WTC11 (cell line): Measurements from ENCODE around the gene RCOR3.

Experiments
- ATF2 ChIP-seq: sonication (generic); formaldehyde crosslinking; IDR thresholded peaks from 2 replicates; pipeline ENCODE4 v1.8.1; 2022; ENCODE audit warnings: low read depth, missing genetic modification reagents, borderline replicate concordance
- CTCF ChIP-seq: fragments of 200-600 bp; IDR thresholded peaks from 2 replicates; pipeline ENCODE4 v1.8.0; 2022; ENCODE audit warnings: antibody characterized with exemption
- GABPB1 ChIP-seq: sonication (generic); formaldehyde crosslinking; IDR thresholded peaks from 2 replicates; pipeline ENCODE4 v1.8.1; 2023; ENCODE audit warnings: mild to moderate bottlenecking, missing genetic modification reagents
- IRF1 ChIP-seq: sonication (generic); formaldehyde crosslinking; IDR thresholded peaks from 2 replicates; pipeline ENCODE4 v1.8.0; 2023; ENCODE audit warnings: missing genetic modification reagents
- MAX ChIP-seq: sonication (generic); formaldehyde crosslinking; IDR thresholded peaks from 2 replicates; pipeline ENCODE4 v1.8.0; 2022; ENCODE audit warnings: mild to moderate bottlenecking, missing genetic modification reagents
- ZBTB21 ChIP-seq: sonication (generic); formaldehyde crosslinking; IDR thresholded peaks from 2 replicates; pipeline ENCODE4 v1.8.1; 2023; ENCODE audit warnings: mild to moderate bottlenecking, missing genetic modification reagents, borderline replicate concordance
- ZNF121 ChIP-seq: sonication (generic); formaldehyde crosslinking; IDR thresholded peaks from 2 replicates; pipeline ENCODE4 v1.8.0; 2023; ENCODE audit warnings: missing genetic modification reagents
- ZNF138 ChIP-seq: sonication (generic); formaldehyde crosslinking; conservative IDR thresholded peaks from 2 replicates; pipeline ENCODE4 v1.8.1; 2022; ENCODE audit warnings: mild to moderate bottlenecking, moderate library complexity, missing genetic modification reagents
- ZNF396 ChIP-seq: fragments of 250-450 bp; sonication (Bioruptor Pico); IDR thresholded peaks from 2 replicates; pipeline ENCODE4 v1.8.0; 2021; ENCODE audit warnings: mild to moderate bottlenecking, moderate library complexity, borderline replicate concordance
- ZSCAN18 ChIP-seq: fragments of 250-450 bp; sonication (Bioruptor Pico); IDR thresholded peaks from 2 replicates; pipeline ENCODE4 v2.1.2; 2022; ENCODE audit warnings: mild to moderate bottlenecking, moderate library complexity

- TF ChIP-seq CTCF (no peak), MAX (no peak), ZNF396 (CRISPR knock-in tag) (no peak), ATF2 (CRISPR knock-in tag) (no peak), ZNF138 (CRISPR knock-in tag) (no peak), ZSCAN18 (CRISPR knock-in tag) (no peak), ZNF121 (CRISPR knock-in tag) (no peak), GABPB1 (CRISPR knock-in tag) (no peak), ZBTB21 (CRISPR knock-in tag) (no peak), IRF1 (no peak)
Observed at GRCh38 chr1:211328866-211329475, 69.8 kb downstream of the RCOR3 start.
